Measurements from ENCODE around the gene ZC3H4. TPM values are rescaled to one million over a fixed set of nuclear protein-coding genes. Genes with fewer than 3 reads are reported as not detected.

Gene ZC3H4
- total and polyA plus RNA-seq, 11 donors = 9.6 to 35.0 (median 22.9) TPM

- WGBS, 4 donors = 71 to 87% (median 75%) methylated on average over 4 to 9 of the region's 9 CpGs
These were observed 39.0 kb downstream of the ZC3H4 start for GRCh38 chr19:47074621-47075020.

GRCh38 chr19:47073574-47073973 is 40.0 kb downstream of the ZC3H4 start:
- Histone ChIP-seq H3K27me3 (no peaks in the 10 kb centered on the region), H3K9me3 (no peaks in the 10 kb centered on the region), H3K36me3 (peaks cover 0 to 100% (median 87%) of the 10 kb centered on the region in 9 donors), H3K4me1 (peaks cover 0 to 11% (median 0%) of the 10 kb centered on the region in 12 donors), H3K4me3 (no peak overlapping the region), H3K27ac (no peak overlapping the region)
- TF ChIP-seq, protein P1, sequence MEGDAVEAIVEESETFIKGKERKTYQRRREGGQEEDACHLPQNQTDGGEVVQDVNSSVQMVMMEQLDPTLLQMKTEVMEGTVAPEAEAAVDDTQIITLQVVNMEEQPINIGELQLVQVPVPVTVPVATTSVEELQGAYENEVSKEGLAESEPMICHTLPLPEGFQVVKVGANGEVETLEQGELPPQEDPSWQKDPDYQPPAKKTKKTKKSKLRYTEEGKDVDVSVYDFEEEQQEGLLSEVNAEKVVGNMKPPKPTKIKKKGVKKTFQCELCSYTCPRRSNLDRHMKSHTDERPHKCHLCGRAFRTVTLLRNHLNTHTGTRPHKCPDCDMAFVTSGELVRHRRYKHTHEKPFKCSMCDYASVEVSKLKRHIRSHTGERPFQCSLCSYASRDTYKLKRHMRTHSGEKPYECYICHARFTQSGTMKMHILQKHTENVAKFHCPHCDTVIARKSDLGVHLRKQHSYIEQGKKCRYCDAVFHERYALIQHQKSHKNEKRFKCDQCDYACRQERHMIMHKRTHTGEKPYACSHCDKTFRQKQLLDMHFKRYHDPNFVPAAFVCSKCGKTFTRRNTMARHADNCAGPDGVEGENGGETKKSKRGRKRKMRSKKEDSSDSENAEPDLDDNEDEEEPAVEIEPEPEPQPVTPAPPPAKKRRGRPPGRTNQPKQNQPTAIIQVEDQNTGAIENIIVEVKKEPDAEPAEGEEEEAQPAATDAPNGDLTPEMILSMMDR (IDR thresholded peaks at IDR 0.05) = no peak
- TF ChIP-seq POLR2A (IDR thresholded peaks at IDR 0.05) = no peak
- 88 to 94% (median 91%) methylated on average over 10 of the region's 10 CpGs for WGBS, 4 donors
- peak in 1 of 5 donors; percentile 33 for DNase-seq
- ATAC-seq = no peak
- intact Hi-C loops (cut with DNase I) = loop anchor here in 1 of 10 donors (2.0 kb wide), 1 partner anchor 55 kb away; no protein-coding TSS in a partner anchor

More at GRCh38 chr19:47074621-47075020, 39.0 kb downstream of the ZC3H4 start:
- ATAC-seq (no peak), DNase-seq (no peak)
- H3K27me3 ChIP-seq = no peaks in the 10 kb centered on the region
- H3K36me3 ChIP-seq = peaks cover 0 to 97% (median 82%) of the 10 kb centered on the region in 9 donors
- H3K4me3 ChIP-seq = no peak overlapping the region
- intact Hi-C loops (cut with DNase I) = no loop called here
- H3K9me3 ChIP-seq = no peaks in the 10 kb centered on the region
- no peak for TF ChIP-seq POLR2A (IDR thresholded peaks at IDR 0.05)
- TF ChIP-seq, protein P1 (IDR thresholded peaks at IDR 0.05) = no peak
- H3K4me1 ChIP-seq = peaks cover 0 to 13% (median 2%) of the 10 kb centered on the region in 12 donors
- H3K27ac ChIP-seq = no peak overlapping the region

- intact Hi-C loops (cut with DNase I) = loop anchor here in 1 of 10 donors (2.0 kb wide), 1 partner anchor 56 kb away; no protein-coding TSS in a partner anchor
- WGBS, 4 donors = 88 to 97% (median 92%) methylated on average over 9 to 17 of the region's 17 CpGs
- no peak overlapping the region for H3K27ac ChIP-seq
- H3K27me3 ChIP-seq = no peaks in the 10 kb centered on the region
- peaks cover 0 to 11% (median 0%) of the 10 kb centered on the region in 12 donors for H3K4me1 ChIP-seq
- TF ChIP-seq, protein P1 (IDR thresholded peaks at IDR 0.05) = no peak
- no peak for TF ChIP-seq POLR2A (IDR thresholded peaks at IDR 0.05)
- H3K9me3 ChIP-seq = no peaks in the 10 kb centered on the region
- peaks cover 0 to 100% (median 87%) of the 10 kb centered on the region in 9 donors for H3K36me3 ChIP-seq
- DNase-seq = peak in 1 of 5 donors; percentile 11
- ATAC-seq = no peak
- H3K4me3 ChIP-seq = no peak overlapping the region
These were observed 41.3 kb downstream of the ZC3H4 start for GRCh38 chr19:47072323-47072722.

DNA sequence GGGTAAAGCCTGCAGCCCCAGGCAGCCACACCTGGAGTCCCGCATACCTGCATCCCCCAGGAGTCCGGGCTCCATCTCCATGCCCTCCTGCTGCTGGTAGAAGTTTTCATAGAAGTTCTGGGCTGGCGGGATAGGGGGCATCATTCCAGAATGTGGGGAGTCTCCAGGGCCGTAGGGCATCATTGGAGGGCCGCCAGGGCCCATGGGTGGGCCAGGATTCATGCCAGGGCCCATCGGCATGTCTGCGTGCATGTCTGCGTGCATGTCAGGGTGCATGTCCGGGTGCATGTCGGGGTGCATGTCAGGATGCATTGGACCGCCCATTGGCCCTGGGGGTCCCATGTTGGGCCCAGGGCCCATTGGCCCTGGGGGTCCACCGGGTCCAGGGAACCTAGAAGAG is 41.8 kb downstream of the ZC3H4 start:
- Histone ChIP-seq H3K27me3 (no peaks in the 10 kb centered on the region), H3K4me3 (no peak overlapping the region), H3K27ac (no peak overlapping the region), H3K4me1 (peaks cover 0 to 11% (median 0%) of the 10 kb centered on the region in 12 donors), H3K9me3 (no peaks in the 10 kb centered on the region), H3K36me3 (peaks cover under 1 to 100% (median 87%) of the 10 kb centered on the region in 9 donors)
- TF ChIP-seq POLR2A (IDR thresholded peaks at IDR 0.05) = no peak
- TF ChIP-seq, protein P1 (IDR thresholded peaks at IDR 0.05) = no peak
- WGBS, 4 donors = 83 to 95% (median 90%) methylated on average over 7 to 12 of the region's 12 CpGs
- ATAC-seq (no peak), DNase-seq (peak in 1 of 5 donors; percentile 33)
- intact Hi-C loops (cut with DNase I) = loop anchor here in 1 of 10 donors (2.0 kb wide), 1 partner anchor 57 kb away; no protein-coding TSS in a partner anchor

Data from heart left ventricle (tissue), 16 donors.